NCI-H82 (cell line): Measurements from ENCODE around the gene OGFOD1.

ENCODE experiments used
- DNase-seq: peaks from one replicate; lab custom pipeline; 2025; lab: John Stamatoyannopoulos, UW

OGFOD1 gene

DNA sequence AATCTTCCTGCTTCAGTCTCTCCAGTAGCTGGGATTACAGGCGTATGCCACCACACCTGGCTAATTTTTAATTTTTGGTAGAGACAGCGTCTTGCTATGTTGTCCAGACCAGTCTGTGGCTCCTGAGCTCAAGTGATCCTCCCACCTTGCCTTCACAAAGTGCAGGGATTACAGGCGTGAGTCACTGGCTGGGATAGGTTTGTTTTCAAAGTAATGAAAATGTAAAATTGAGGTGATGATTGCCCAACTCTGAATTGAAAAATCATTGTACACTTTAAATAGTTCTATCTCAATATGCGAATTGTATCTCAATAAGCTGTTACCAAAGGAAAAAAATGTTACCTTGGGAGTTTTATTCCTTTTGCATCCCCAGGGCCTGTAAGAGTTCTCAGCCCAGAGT lies 24.8 kb upstream of the OGFOD1 start:
- DNase-seq, result no peak

DNA sequence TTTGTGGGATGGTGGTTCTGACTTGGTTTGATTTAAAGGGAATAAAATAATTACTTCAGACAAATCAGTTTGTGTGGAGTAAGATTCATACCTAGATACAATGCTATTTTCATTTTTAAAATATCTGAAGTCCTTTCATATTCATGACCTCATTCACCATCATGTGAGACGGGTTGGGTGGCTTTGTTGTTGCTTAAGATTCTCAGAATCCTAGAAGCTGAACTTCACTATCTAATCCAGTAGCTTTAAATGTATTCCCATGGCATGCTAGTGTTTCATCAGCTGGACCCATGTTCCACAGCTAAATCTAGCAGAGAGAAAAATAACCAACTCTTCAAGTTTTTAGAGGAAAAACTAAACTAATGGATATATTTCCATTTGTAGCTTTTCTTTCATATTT lies 23.3 kb upstream of the OGFOD1 start:
- DNase-seq, result no peak

DNA sequence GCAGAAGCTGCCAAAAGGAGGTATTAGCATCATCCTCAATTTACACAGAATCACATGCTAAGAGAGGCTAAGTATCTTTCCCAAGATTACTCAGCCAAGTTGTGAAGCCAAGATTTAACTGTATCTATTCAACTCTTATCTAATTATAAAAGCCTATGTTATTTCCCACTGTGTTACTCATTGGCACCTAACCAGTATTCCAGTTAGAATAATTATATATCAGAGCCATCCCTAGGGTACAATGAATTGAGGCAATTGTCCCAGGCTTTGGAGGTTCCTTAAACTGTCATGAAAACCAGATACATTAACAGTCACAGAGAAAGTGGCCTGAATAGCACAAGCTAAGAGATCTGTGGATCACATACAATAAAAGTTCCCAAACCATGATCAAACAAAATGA lies 15.1 kb upstream of the OGFOD1 start:
- DNase-seq, result no peak

DNA sequence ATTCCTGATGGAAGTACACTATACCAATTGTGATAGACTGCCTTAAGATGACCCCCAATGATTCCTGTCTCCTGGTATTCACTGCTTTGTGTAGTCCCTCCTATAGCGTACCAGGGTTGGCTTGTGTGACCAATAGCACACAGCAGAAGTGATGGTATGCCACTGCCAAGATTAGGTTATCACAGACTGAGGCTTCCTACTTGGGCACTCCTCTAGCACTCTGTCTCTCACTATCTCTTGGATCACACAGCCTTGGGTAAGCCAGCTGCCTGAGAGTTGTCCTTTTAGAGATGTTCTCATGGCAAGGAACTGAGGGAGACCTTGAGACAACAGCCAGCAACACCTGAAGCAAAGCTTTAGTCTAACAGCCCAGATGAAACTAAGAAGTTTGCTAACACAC lies 13.3 kb upstream of the OGFOD1 start:
- no peak for DNase-seq

DNA sequence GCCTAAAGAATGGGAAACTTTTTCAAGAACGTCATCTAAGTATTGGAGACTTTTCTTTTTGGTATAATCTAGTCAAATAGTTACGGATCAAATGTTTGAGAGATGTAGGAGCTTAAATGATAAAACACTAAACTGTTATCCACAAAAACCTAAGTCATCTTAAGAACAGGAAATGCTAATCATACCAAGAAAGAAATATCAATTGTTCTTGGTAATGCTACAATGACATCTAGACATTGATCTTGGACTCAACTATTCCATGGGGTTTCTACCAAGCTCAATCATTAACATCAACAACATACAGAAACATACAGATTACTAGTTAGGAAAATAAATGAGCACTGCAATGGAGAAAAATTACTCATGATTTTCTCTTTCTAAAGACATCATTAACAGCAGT lies 4.1 kb upstream of the OGFOD1 start:
- no peak for DNase-seq

DNA sequence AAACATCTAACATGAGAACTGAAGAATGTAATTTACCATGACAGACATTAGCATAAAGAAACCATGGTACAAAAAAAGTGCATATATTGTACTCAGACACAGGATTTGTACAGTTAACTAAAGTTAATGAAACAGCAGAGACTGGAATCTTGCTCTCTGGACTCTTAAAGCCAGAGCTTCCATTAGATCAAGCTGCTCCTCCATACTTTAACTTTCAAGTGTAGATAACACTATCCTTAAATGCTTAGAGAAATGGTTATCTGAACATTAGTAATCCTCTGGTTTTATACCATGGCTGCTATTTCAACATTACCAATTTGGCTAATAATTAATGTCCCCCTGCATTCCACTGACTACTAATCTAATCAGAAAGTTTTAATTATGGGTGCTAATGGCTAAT lies 3.3 kb upstream of the OGFOD1 start:
- DNase-seq, result no peak

DNA sequence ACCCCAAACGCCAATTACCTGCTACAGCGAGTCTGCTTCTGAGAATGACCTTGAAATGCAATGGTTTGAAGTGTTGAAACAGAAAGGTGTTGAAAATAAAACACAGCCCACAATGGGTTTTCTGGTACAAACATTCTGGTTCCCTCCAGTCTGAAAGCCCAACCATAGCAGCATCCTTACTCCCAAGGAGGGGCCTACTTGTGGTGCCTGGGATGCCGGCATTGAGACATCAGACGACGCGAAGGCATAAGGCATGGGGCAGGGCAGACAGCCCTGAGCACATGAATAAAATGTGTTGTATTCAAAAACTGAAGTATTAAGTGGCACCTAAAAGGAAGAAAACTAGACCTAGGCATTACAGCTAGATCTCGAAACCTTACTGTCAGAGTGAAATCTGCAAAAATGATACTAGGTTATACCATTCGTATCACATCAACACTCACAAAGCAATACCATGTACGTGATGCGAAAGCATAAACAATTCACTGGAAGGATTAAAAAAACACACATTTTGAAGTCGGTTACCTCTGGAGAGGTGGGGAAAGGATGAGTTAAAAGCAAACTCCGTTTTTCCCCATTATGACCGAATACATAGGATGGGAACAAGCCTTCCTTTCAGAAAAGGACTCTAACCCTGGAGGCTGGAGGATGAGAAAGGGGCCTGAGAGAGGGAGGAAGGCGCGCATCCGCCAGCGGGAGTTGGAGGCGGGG lies 924 bp upstream of the OGFOD1 start:
- peak; percentile 9 for DNase-seq

DNA sequence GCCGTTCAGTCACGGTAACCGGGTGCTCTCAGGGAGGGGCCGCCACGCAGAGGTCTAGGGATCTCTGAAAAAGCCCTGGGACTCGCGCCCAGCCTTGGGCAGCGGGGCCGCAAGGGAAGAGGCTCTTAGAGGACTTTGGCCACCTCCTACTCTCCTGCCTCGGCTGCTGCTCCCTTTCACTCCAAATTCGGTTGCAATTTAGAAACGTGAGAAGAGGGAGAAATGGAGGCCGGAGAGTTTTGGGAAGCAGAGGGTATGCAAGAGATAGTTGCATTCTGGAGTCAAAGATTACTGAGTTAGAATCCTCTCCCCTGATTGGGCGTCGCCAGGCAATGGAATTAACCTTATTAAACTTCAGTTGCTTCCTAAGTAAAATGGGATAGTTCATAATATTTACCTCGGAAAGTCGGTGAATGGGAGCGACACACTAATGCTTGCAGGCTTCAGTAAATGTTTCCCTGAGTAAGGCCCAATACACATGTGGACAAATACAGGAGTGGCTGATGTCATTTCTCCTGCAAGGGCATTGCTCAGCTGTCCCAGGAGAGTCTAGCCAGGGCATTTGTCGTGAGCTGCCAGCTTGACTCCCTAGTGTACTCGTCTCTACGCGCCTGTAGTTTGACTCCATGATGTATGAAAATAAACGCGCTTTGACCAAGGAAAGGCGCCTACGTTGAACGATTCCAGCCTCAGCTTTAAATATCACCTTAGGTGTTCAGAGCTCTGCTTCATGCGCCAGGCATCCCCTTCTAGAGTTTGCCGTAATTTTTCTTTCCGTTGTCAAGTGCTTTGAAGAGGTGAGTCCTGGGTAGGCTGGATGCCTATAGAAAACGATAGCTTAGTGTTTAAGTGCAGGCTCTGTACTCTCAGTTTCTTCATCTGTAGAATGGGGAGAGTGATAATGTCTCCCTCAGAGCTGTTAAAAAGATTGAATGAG lies 667 bp downstream of the OGFOD1 start:
- DNase-seq, result peak; percentile 75

DNA sequence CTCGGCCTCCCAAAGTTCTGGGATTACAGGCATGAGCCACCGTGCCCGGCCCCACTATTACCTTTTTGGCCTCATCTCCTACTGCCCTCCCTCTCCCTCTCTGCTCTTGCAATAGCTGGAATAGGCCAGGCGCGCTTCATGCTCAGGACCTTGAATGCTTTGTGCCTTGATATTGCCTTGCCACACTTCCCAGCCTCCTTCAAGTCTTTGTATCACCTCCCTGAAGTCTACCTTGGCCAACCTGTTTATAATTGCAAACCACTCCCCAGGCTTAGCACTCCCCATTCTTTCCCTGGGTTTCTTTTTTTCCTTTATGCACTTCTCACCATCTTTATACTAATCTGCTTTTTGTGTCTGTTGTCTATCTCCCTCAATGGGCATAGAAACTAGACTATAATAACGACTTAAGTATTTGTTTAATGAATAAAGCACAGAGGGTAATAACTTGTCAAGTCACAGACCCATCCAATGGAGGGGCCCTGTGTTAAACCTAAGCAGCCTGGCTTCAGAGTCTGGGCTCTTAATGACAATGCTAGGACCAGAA lies 6.6 kb downstream of the OGFOD1 start:
- no peak for DNase-seq

DNA sequence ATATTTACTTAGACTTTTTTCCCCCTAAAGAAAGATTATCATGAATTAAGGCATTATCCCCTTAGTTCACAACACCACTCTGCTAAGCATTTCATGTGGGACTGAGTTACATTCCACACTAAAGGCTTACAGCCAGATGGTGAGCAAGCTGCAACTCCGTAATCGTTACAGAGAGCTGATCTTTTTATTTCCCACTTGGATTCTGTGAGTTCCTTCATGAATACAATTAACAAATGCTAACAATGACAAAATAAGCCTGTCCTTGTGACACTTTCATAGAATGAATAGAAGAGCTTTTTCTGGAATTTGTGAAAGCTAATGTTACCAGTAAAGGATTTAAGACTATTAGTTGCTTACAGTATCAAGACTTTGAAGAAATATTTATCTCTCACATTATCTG lies 8.7 kb downstream of the OGFOD1 start:
- DNase-seq, result peak; percentile 87

DNA sequence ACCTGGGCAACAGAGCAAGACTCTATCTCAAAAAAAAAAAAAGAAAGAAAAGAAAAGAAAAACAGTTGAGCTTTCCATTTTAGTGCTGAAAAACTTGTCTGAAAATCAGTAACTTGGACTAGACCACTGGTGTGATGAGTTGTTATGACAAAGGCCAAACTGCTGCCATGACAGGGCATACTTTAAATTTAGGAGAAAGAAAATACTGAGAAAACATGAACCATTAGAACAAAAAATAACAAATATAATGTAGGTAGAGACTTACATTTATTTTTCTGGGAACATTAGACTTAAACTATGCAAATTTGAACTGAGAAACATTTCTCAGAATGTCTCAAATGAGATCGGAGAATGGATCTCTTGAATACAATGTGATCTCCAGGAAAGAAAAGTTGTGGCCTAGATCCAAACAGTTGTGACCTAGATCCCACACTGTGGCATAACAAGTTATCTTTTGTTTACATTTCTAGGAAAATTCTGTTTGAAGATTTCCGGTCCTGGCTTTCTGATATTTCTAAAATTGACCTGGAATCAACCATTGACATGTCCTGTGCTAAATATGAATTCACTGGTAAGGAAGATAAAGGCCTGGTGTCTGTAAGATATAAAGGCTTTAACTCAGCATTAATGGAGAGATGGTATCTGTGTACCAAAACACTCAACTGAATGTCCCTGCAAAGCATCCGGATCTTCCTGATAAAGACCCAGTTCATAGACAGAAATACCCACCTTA lies 10.9 kb downstream of the OGFOD1 start:
- no peak for DNase-seq

DNA sequence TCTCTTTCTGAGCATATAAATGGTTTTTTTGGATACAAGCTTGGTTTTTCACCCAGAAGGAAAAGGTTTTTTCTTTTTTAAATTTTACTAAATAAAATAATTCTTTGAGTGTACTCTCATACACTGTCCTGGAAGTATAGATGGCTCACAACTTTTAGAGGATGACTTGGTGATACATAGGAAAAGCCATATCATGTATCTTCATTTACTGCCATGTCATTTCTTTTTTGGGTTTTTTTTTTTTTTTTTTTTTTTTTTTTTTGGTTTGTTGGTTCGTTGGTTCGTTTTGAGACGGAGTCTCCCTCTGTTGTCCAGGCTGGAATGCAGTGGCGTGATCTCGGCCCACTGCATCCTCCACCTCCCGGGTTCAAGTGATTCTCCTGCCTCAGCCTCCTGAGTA lies 11.8 kb downstream of the OGFOD1 start:
- DNase-seq, result no peak

DNA sequence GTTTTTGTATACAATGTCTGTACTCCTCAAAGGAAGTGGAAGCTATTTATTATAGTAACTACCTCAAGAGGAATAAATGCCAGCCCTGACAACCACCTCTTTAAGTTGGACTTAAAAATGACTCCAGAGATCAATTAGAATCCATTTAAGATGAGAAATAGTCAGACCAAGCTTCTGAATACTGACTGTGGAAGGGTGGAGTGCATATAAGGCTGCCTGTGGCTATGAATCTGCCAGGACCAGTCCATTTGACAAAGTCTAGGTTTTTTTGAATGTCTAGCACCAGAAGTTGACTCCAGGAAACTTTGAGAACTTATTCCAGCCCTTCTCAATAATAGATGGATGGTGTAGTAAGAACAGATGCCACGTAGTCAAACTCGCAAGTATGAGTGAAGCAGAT lies 15.0 kb downstream of the OGFOD1 start:
- DNase-seq, result no peak

DNA sequence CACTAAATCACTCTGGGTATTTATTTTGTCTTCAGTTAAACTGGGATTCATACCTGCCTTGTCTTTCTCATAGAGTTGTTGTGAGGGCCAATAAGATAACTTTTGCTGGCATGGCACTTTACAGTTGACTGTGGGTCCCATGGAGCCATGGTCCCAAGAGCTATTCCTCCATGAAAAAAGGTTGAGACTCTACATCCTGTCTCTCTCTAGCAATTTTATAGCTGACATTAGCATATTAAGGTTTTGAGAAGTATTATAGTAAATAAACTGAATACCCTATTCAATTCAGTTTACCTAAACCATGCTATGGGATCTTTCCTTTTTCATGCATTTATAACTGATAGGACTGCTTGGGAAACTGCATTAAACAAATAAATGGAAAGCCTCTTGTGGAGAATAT lies 17.4 kb downstream of the OGFOD1 start:
- DNase-seq, result no peak

DNA sequence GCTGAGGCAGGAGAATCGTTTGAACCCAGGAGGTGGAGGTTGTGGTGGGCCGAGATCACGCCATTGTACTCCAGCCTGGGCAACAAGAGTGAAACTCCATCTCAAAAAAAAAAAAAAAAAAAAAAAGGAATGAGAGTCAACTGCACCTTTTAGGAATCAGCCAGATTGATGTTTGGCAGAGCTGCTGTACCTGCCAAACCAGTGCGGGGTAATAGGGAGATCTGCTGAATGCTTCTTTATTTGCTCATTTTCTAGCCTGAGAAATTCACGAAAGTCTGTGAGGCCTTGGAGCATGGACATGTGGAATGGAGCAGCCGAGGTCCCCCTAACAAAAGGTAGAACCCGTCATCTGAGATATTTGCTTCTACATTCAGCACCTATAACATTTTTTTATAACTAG lies 18.4 kb downstream of the OGFOD1 start:
- no peak for DNase-seq

DNA sequence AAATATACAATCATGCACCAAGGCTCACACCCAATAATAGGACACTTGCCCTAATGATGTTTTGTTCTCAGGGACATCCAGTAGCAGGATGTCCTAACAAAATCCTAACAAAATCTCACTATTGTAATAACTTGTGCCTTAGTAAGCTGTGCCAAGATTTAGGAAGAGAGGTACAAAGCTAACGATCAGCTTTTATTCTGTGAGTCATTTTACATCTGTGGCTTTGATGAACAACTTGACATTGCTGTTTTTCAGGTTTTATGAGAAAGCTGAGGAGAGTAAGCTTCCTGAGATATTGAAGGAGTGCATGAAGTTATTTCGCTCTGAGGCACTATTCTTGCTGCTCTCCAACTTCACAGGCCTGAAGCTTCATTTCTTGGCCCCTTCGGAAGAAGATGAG lies 18.9 kb downstream of the OGFOD1 start:
- no peak for DNase-seq

DNA sequence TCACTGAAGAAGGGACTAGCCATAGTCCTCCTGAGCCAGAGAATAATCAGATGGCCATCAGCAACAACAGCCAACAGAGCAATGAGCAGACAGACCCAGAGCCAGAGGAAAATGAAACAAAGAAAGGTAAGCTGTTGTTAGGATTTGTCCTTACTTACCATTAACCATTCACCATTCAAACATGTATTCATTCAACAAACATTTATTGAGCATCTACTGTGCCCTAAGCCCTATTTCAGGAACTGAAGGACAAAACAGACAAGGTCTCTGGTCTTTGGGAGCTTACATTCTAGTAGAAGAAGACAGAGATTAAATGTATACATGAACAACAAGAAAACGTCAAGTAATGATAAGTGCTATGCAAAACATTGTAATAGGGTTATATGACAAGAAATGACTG lies 19.3 kb downstream of the OGFOD1 start:
- no peak for DNase-seq

DNA sequence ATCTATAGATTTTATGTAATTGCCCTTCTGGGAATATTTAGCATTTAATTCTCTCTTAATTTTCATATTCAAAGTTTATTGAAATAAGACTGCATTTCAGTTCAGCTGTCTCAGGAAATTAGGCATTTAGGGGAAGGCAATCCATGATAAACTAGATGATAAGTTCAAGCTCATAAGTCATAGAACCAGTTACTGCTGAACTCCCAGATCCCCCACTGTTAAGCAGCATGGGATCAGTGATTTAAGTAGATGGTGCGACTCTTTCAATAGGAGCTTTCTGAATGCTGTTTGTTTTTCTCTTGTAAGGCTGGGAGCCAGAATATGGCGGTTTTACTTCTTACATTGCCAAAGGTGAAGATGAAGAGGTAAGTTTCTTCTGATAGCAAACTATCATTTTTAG lies 23.8 kb downstream of the OGFOD1 start:
- peak; percentile 32 for DNase-seq

DNA sequence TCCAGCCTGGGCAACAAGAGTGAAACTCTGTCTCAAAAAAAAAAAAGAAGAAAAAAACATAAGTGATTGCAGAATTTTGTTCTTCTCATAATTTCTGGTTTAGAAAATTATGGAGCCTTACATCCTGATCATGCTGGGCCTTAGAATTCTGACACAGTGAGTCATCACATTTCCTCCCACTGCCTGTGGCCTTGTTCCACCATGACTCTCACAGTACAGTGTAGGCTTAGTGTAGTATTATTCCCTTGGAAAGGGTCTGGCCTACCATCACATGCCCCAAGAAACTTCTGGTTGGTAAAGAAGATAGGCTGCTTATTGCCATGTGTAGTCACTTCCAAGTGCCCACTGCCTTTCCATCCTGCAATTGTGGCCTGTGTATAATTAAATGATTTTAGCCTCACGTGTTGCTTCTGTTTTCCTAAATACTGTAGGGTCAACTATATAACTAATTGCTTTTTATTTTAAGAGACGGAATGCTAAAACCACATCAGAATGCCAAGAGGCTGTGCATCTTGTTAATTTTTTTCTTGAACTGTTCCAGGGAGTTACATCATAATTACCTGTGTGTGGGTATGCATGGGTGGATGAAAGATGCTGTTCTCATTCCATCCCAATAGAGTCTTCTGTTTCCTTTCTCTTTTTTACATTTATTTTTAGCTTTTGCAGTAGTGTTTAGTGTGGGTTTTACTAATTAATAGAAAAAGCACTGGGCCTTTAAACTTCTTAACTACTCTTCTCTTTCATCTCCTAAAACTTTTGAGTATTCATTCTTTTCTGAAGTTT lies 25.9 kb downstream of the OGFOD1 start:
- no peak for DNase-seq

DNA sequence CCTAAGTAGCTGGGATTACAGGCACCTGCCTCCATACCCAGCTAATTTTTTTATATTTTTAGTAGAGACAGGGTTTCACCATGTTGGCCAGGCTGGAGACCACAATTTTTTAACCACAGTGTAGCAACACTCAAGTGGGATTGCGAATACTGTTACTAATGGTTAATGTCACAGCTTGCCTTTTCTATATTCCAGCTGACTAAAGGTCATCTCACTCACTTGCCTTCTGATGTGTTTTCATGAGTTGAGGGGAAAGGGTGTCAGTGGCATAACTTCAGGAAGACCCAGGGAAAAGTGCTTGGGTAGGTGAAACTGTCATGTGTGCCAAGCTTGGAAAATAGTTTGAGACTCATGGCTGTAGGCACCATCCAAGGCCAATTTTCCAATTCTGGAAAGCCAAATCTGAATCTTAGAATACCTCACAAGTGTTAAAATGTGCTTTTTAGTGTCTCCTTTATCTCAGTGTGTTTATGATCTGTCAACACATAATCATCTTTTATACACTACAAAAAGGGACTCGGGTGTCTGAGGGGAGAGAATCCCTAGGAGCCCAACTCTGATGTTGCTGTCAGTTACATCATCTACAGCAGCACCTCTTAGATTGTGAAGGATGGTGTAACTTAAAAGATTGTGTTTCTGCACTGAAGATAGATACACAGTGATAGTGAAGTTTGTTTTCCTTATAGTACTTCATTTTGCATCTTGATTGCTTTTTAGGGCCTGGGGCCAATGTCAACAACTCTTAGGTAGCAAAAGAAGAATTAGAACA lies 27.1 kb downstream of the OGFOD1 start:
- no peak for DNase-seq

DNA sequence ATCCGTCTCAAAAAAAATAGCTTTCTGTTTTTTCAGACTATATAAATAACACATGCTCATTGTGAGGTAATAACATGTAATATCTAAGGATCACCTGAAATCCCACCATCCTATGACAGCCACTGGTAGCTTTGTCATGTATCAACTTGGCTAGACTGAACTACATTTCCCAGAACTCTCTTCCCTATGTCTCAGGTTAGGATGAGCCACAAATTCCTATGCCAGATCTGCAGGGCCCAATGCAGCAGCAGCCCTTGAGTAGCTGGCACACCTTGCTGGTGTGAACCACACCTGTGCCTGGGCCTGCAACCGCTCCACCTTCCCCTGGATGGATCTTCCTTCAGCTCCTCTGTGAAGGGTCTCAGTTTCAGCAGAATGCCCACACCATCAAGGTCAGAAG lies 28.1 kb downstream of the OGFOD1 start:
- DNase-seq, result peak; percentile 18
